Parathyroid adenoma (tissue), 2 donors: ENCODE results near the gene C3AR1.

Experiments
- H2AFZ ChIP-seq: fragments of 300-600 bp; sonication (generic); one replicate; pipeline ENCODE4 v1.7.0; 2017; ENCODE audit warnings: antibody characterized with exemption, mild to moderate bottlenecking
- H3K27ac ChIP-seq: fragments of 300-600 bp; sonication (generic); one replicate; pipeline ENCODE4 v1.7.0; 2017
- H3K27me3 ChIP-seq: fragments of 300-600 bp; sonication (generic); one replicate; pipeline ENCODE4 v1.7.0; 2017; ENCODE audit warnings: low read length; ENCODE audit not compliant: control insufficient read depth, insufficient read depth
- H3K36me3 ChIP-seq: fragments of 300-600 bp; sonication (generic); one replicate; pipeline ENCODE4 v1.7.0; 2017; ENCODE audit warnings: low read length; ENCODE audit not compliant: control insufficient read depth, insufficient read depth
- H3K4me1 ChIP-seq: fragments of 300-600 bp; sonication (generic); one replicate; pipeline ENCODE4 v1.7.0; 2017; ENCODE audit warnings: control low read depth
- H3K4me2 ChIP-seq: fragments of 300-600 bp; sonication (generic); one replicate; pipeline ENCODE4 v1.7.0; 2017; ENCODE audit warnings: low read length
- H3K4me3 ChIP-seq: fragments of 300-600 bp; sonication (generic); one replicate; pipeline ENCODE4 v1.7.0; 2017; ENCODE audit warnings: low read depth, low read length
- H3K79me2 ChIP-seq: fragments of 300-600 bp; sonication (generic); one replicate; pipeline ENCODE4 v1.7.0; 2017; ENCODE audit warnings: control low read depth
- H3K9ac ChIP-seq: fragments of 300-600 bp; sonication (generic); one replicate; pipeline ENCODE4 v1.7.0; 2017; ENCODE audit warnings: mild to moderate bottlenecking
- H3K9me3 ChIP-seq: fragments of 300-600 bp; sonication (generic); one replicate; pipeline ENCODE4 v1.7.0; 2017; ENCODE audit warnings: low read length; ENCODE audit not compliant: control insufficient read depth
- CTCF ChIP-seq: fragments of 300-600 bp; sonication (generic); IDR thresholded peaks from one replicate; pipeline ENCODE4 v1.7.0; 2017; ENCODE audit warnings: antibody characterized with exemption, mild to moderate bottlenecking
- donor health status: primary hyperparathyroidism.

The C3AR1 gene

DNA sequence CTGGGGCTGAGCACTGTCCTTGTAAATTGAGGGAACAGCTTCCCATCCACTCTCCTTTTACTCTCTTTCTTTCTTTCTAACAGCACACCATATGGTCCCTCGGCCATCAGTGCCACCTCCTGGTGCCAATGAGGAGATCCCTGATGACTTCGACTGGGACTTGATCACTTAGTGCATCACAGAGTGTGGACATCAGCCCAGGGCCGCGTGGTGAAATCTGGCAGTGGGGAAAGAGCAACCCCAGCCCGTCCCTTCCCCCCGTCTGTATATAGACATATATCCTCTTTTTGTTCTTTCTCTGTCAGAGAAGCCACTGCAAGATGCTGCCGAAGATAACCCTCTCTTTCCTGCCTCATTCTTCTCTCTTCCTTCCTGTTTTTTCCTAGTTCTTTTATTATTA lies 13.5 kb downstream of the C3AR1 start:
- H3K4me1 ChIP-seq, result no peaks in the 10 kb centered on the region
- H3K4me2 ChIP-seq, result no peak overlapping the region
- H3K27ac ChIP-seq, result no peak overlapping the region
- no peaks in the 10 kb centered on the region for H3K79me2 ChIP-seq
- TF ChIP-seq CTCF, result no peak
- H3K4me3 ChIP-seq, result no peak overlapping the region
- no peak overlapping the region for H3K9ac ChIP-seq
- no peaks in the 10 kb centered on the region for H3K36me3 ChIP-seq
- H2AFZ ChIP-seq, result no peak overlapping the region
- no peaks in the 10 kb centered on the region for H3K27me3 ChIP-seq
- H3K9me3 ChIP-seq, result no peaks in the 10 kb centered on the region

DNA sequence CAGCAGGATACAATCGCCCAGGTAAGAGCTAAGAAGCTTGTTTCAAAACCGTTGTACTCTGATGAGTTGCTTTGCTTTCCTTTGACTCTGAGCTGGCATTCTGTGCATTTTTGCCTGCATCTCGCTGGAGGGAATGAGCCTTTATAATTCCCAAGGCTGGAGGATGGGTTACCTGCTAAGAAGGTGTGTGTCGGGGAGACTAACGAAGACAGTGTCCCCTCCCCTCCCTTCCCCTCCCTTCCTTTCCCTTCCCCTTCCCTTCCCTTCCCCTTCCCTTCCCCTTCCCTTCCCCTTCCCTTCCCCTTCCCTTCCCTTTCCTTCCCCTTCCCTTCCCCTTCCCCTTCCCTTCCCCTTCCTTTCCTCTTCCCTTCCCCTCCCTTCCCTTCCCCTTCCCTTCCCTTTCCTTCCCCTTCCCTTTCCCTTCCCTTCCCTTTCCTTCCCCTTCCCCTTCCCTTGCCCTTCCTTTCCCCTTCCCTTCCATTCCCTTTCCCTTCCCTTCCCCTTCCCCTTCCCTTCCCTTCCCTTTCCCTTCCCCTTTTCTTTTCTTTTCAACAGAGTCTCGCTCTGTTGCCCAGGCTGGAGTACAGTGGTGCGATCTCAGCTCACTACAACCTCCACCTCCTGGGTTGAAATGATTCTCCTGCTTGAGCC lies 15.4 kb downstream of the C3AR1 start:
- H3K9me3 ChIP-seq, result no peaks in the 10 kb centered on the region
- no peaks in the 10 kb centered on the region for H3K4me1 ChIP-seq
- no peaks in the 10 kb centered on the region for H3K27me3 ChIP-seq
- TF ChIP-seq CTCF, result no peak
- H3K4me3 ChIP-seq, result no peak overlapping the region
- no peak overlapping the region for H3K4me2 ChIP-seq
- no peaks in the 10 kb centered on the region for H3K79me2 ChIP-seq
- no peak overlapping the region for H2AFZ ChIP-seq
- H3K27ac ChIP-seq, result no peak overlapping the region
- H3K36me3 ChIP-seq, result no peaks in the 10 kb centered on the region
- H3K9ac ChIP-seq, result no peak overlapping the region

GRCh38 chr12:8048906-8049305 lies 17.3 kb downstream of the C3AR1 start:
- H3K27ac ChIP-seq, result no peak overlapping the region
- no peak for TF ChIP-seq CTCF
- no peak overlapping the region for H2AFZ ChIP-seq
- no peak overlapping the region for H3K4me3 ChIP-seq
- no peaks in the 10 kb centered on the region for H3K36me3 ChIP-seq
- H3K4me2 ChIP-seq, result no peak overlapping the region
- H3K27me3 ChIP-seq, result no peaks in the 10 kb centered on the region
- H3K9ac ChIP-seq, result no peak overlapping the region
- no peaks in the 10 kb centered on the region for H3K4me1 ChIP-seq
- H3K9me3 ChIP-seq, result no peaks in the 10 kb centered on the region
- H3K79me2 ChIP-seq, result no peaks in the 10 kb centered on the region

DNA sequence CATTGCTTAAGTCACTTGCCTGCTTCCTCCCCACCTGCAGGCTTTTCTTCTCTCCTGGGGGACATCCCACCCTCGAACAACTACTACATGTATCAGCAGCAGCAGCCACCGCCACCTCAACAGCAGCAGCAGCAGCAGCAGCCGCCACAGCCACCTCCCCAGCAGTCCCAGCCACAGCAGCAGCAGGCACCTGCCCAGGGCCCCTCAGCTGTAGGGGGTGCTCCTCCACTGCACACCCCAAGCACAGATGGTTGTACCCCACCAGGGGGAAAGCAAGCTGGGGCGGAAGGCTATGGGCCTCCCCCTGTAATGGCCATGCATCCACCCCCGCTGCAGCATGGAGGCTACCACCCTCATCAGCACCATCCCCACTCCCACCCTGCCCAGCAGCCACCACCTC lies 18.3 kb downstream of the C3AR1 start:
- no peak for TF ChIP-seq CTCF
- no peaks in the 10 kb centered on the region for H3K27me3 ChIP-seq
- no peaks in the 10 kb centered on the region for H3K36me3 ChIP-seq
- H3K9me3 ChIP-seq, result no peaks in the 10 kb centered on the region
- no peak overlapping the region for H3K27ac ChIP-seq
- H3K79me2 ChIP-seq, result no peaks in the 10 kb centered on the region
- no peak overlapping the region for H3K9ac ChIP-seq
- no peak overlapping the region for H3K4me3 ChIP-seq
- H3K4me2 ChIP-seq, result no peak overlapping the region
- no peak overlapping the region for H2AFZ ChIP-seq
- no peaks in the 10 kb centered on the region for H3K4me1 ChIP-seq
